HG02678 (cell line): ENCODE measurements around the gene OR1L6.

Experiments
- ATAC-seq: cut with Tn5 transposase; IDR thresholded peaks from one replicate; pipeline ENCODE4 v1.9.1; 2021; ENCODE audit warnings: mild to moderate bottlenecking, moderate library complexity; ENCODE audit not compliant: unreplicated experiment

Gene OR1L6

GRCh38 chr9:122742003-122742402, at the start of gene OR1L6:
Gene OR1L6, plus strand, starts transcription at chr9:122742303. Its CDS starts 7,545 bp downstream, at chr9:122749848.
- no peak for ATAC-seq

- ATAC-seq = no peak
Measured at GRCh38 chr9:122695696-122696095, 46.4 kb upstream of the OR1L6 start.

DNA sequence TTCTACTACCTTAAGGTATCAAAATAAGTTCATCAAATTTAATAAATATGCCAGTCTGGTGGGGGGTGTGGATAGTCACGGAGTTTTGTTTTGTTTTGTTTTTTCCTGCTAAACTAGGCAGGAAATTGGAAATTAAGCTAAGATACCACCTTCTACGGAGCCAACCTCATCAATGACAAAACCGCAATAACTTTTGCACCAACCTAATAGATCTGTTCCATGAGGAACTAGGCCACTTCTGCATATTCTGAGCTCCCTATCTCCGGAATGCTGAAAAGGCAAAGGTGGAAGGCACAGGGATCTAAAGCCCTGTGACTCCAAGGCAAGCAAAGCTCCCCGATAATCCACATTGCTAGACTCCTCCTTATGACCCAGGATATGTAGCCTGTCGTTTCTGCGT, 24.1 kb upstream of the OR1L6 start:
- no peak for ATAC-seq

GRCh38 chr9:122719218-122719617, 22.9 kb upstream of the OR1L6 start:
- ATAC-seq = no peak

- ATAC-seq = no peak
Measured at GRCh38 chr9:122723690-122724089, 18.4 kb upstream of the OR1L6 start, which contains the start of gene OR1L4. Gene OR1L4, plus strand, starts transcription at chr9:122723990. Its CDS starts 0 bp downstream, at chr9:122723990.

GRCh38 chr9:122754825-122755224, 12.7 kb downstream of the OR1L6 start:
- no peak for ATAC-seq

DNA sequence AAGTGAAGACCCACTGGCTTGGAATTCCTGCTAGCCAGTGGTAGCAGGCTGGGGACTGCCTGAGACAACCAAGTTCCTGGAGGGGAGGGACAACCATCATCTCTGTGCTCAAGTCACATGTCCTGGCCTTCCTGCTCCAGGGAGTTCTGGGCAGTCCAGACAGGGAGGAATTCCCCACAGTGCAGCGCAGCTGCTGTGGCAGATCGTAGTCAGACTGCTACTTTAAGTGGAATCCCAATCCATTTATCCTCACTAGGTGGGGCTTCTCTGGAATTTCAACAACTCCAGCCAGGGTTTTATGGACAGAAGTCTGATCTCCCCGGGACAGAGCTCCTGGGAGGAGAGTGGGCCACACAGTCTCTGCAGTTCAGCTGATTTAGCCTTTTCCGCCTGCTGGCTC, 25.7 kb downstream of the OR1L6 start:
- no peak for ATAC-seq

DNA sequence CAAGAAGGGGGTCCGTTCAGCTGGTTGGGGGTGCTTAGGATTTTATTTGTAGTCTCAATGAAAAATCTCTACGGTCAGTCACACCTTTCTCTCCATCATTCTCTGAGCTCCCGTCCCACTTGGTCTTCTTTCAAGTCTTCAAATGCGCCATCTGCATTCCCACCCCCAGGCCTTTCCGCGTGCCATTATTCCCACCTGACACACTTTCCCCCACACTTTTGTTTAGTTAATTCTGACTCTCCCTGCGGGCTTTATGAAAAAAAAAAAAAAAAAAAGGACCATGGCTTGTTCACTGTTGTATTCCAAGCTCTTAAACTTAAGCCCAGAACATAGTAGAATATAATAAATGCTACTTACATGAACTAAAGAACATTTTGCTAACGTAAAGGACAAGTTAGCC, 34.9 kb downstream of the OR1L6 start:
- ATAC-seq = no peak

GRCh38 chr9:122777935-122778627, 36.0 kb downstream of the OR1L6 start:
- no peak for ATAC-seq

DNA sequence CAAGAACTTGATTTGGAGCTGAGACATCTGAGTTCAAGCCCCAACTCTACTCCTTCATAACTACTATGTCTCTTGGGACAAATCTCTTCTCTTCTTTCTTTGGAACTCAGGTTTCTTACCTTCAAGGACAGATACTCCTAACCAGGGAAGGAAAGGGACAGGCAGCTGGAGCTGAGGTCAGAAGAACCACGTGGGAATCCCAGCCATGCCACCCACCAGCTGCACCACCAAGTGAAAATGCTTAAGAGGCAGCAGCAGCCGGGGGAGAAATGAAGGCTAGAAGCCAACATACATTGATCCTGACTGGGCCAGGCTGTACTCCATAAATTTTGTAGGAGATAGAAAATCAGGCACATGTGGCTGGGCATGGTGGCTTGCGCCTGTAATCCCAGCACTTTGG, 37.1 kb downstream of the OR1L6 start:
- ATAC-seq = no peak

GRCh38 chr9:122780026-122780425, 37.9 kb downstream of the OR1L6 start:
- ATAC-seq = no peak

DNA sequence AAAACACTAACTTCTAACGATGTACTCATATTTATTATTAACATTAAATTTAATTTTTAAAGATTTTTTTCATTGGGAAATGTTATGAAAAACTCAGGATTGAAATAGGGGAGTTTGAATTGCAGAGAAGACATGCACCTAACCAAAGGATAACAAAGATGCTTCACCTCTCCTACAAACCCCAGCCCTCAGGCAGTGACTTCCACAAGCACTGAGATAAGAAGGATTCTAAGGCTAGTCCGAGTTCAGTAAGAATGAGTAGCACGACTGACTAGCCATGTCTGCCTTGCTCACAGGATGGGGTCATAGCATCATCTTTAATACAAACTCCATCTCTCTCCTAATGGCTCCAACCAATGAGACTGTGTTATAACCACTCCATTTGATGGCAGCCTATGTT, 39.6 kb downstream of the OR1L6 start:
- no peak for ATAC-seq

DNA sequence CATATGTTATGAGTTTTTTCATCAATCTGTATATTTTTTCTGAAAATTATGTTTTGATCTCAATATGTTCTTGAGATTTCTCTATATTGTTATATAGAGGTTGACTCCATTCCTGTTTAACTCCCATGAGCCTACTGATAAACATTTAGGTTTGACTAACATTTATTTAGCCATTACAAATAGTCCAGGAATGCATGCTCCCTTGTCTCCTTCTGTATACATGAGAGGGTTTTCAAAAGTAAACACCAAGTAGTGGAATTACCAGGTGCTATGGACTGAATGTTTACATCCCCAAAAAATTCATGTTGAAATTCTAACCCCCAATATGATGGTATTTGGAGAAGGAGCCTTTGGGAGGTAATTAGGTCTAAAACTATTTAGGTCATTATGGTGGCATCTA, 43.2 kb downstream of the OR1L6 start:
- no peak for ATAC-seq

DNA sequence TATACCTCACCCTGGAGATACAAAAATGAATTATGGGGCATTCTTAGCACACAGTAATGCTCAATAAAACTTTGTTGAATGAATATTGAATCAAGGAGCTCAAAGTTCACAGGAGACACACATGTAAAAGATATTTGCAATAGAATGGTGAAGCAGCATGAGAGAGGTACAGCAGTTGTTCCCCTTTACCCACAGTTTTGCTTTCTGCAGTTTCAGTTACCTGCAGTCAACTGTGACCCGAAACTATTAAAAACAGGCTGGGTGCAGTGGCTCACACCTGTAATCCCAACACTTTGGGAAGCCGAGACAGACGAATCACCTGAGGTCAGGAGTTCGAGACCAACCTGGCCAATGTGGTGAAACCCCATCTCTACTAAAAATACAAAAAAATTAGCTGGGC, 44.2 kb downstream of the OR1L6 start:
- ATAC-seq = no peak

DNA sequence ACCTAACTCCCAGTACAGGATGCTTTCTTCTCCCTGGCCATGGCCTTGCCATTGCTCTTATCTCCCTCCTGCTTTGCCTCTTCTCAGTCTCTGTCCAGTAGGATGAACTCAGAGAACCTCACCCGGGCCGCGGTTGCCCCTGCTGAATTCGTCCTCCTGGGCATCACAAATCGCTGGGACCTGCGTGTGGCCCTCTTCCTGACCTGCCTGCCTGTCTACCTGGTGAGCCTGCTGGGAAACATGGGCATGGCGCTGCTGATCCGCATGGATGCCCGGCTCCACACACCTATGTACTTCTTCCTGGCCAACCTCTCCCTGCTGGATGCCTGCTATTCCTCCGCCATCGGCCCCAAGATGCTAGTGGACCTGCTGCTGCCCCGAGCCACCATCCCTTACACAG, 46.7 kb downstream of the OR1L6 start, which contains the start of gene OR5C1:
OR5C1 (plus strand) TSS at position 103 of the 400 bp plus-strand sequence; CDS start at position 103, 0 bp downstream.
- no peak for ATAC-seq

GRCh38 chr9:122789256-122790046, 47.3 kb downstream of the OR1L6 start:
- no peak for ATAC-seq

GRCh38 chr9:122791872-122792669, 50.0 kb downstream of the OR1L6 start:
- ATAC-seq = no peak

GRCh38 chr9:122797316-122798063, 55.4 kb downstream of the OR1L6 start:
- no peak for ATAC-seq
